CD14-positive monocyte (primary cell): ENCODE results near the gene GLI3. TPM values are rescaled to one million over a fixed set of nuclear protein-coding genes. Genes with fewer than 3 reads are reported as not detected.

Experiments used
- DNase-seq, 3 donors: peaks; one replicate each; pipeline ENCODE4 v3.0.0-alpha.2; 2011 to 2022
- H2AFZ ChIP-seq: 2 replicates; pipeline ENCODE4 v1.6.0; 2012; ENCODE audit warnings: mild to moderate bottlenecking, low read depth, low read length, inconsistent platforms; ENCODE audit not compliant: insufficient read depth, poor library complexity, severe bottlenecking
- H3K27ac ChIP-seq, 2 donors: 1 replicate in 1 of 2; 2 replicates in 1 of 2; pipeline ENCODE4 v1.5.1; 2012 to 2013; ENCODE audit warnings: low read length in 2 of 2, control low read depth in 1 of 2, inconsistent platforms in 1 of 2, low read depth in 1 of 2, mild to moderate bottlenecking in 1 of 2
- H3K27me3 ChIP-seq, 2 donors: one replicate each; pipeline versions ENCODE4 v1.6.0 to v1.6.1; 2011 to 2013; ENCODE audit warnings: low read length in 2 of 2; ENCODE audit not compliant: control insufficient read depth in 2 of 2, insufficient read depth in 2 of 2
- H3K36me3 ChIP-seq, 2 donors: replicated peaks in 1 of 2; 1 replicate in 1 of 2; 2 replicates in 1 of 2; pipeline versions ENCODE4 v1.5.1 to v1.6.1; 2012 to 2013; ENCODE audit warnings: low read length in 2 of 2, control low read depth in 1 of 2, inconsistent platforms in 1 of 2, mild to moderate bottlenecking in 1 of 2; ENCODE audit not compliant: insufficient read depth in 2 of 2, control insufficient read depth in 1 of 2
- H3K4me1 ChIP-seq, 2 donors: 1 replicate in 1 of 2; 2 replicates in 1 of 2; pipeline versions ENCODE4 v1.5.1 to v1.6.1; 2012 to 2013; ENCODE audit warnings: low read length in 2 of 2, control low read depth in 1 of 2, inconsistent platforms in 1 of 2, mild to moderate bottlenecking in 1 of 2, moderate library complexity in 1 of 2; ENCODE audit not compliant: insufficient read depth in 2 of 2, control insufficient read depth in 1 of 2
- H3K4me2 ChIP-seq: replicated peaks from 2 replicates; pipeline ENCODE3; 2012; ENCODE audit warnings: low read length, moderate library complexity, mild to moderate bottlenecking; ENCODE audit not compliant: poor library complexity, severe bottlenecking; ENCODE audit errors: extremely low read depth
- H3K4me3 ChIP-seq, 3 experiments: fragments of 200-600 bp in 1 of 3; sonication (generic) in 1 of 3; replicated peaks in 1 of 3; 1 replicate in 2 of 3; 2 replicates in 1 of 3; pipeline ENCODE4 v1.5.1; 2011 to 2013; ENCODE audit warnings: low read length in 3 of 3, mild to moderate bottlenecking in 3 of 3, control low read depth in 2 of 3, low read depth in 2 of 3, inconsistent platforms in 1 of 3, moderate library complexity in 1 of 3
- H3K79me2 ChIP-seq: 2 replicates; pipeline ENCODE4 v1.6.0; 2012; ENCODE audit warnings: mild to moderate bottlenecking, control low read depth, inconsistent platforms, low read length, moderate library complexity; ENCODE audit not compliant: insufficient read depth
- H3K9ac ChIP-seq: 2 replicates; pipeline ENCODE4 v1.6.0; 2017; ENCODE audit warnings: low read length, mild to moderate bottlenecking; ENCODE audit not compliant: insufficient read depth, poor library complexity, severe bottlenecking
- H3K9me3 ChIP-seq, 2 donors: replicated peaks in 1 of 2; 1 replicate in 1 of 2; 2 replicates in 1 of 2; pipeline versions ENCODE4 v1.5.1 to v1.6.1; 2012 to 2013; ENCODE audit warnings: low read length in 2 of 2, control low read depth in 1 of 2; ENCODE audit not compliant: control insufficient read depth in 1 of 2, insufficient read depth in 1 of 2
- H4K20me1 ChIP-seq: 2 replicates; pipeline ENCODE4 v1.6.0; 2012; ENCODE audit warnings: mild to moderate bottlenecking, low read length, control low read depth, moderate library complexity; ENCODE audit not compliant: insufficient read depth
- H3K27ac Mint-ChIP-seq, 7 donors: one replicate each; pipeline ENCODE4 v1.8.0; 2020; ENCODE audit warnings: mild to moderate bottlenecking in 7 of 7, mixed read lengths in 7 of 7, moderate library complexity in 6 of 7, inconsistent platforms in 2 of 7
- H3K27me3 Mint-ChIP-seq, 3 donors: one replicate each; pipeline ENCODE4 v1.8.0; 2021 to 2022; ENCODE audit warnings: low read depth in 3 of 3, mild to moderate bottlenecking in 3 of 3, mixed read lengths in 3 of 3, moderate library complexity in 3 of 3, inconsistent platforms in 1 of 3
- H3K36me3 Mint-ChIP-seq, 2 donors: one replicate each; pipeline ENCODE4 v1.8.0; 2020; ENCODE audit warnings: mixed read lengths in 2 of 2, inconsistent platforms in 1 of 2, mild to moderate bottlenecking in 1 of 2
- H3K4me1 Mint-ChIP-seq: one replicate; pipeline ENCODE4 v1.8.0; 2020; ENCODE audit warnings: mild to moderate bottlenecking, mixed read lengths
- H3K4me3 Mint-ChIP-seq, 2 donors: one replicate each; pipeline ENCODE4 v1.8.0; 2020; ENCODE audit warnings: mild to moderate bottlenecking in 2 of 2, mixed read lengths in 2 of 2, moderate library complexity in 1 of 2
- H3K9me3 Mint-ChIP-seq, 7 donors: one replicate each; pipeline ENCODE4 v1.8.0; 2020 to 2022; ENCODE audit warnings: mixed read lengths in 7 of 7, mild to moderate bottlenecking in 6 of 7, moderate library complexity in 6 of 7, inconsistent platforms in 2 of 7
- CTCF ChIP-seq: fragments of 200-600 bp; IDR thresholded peaks from one replicate; pipeline ENCODE4 v1.8.0; 2022; ENCODE audit warnings: antibody characterized with exemption, mild to moderate bottlenecking
- WGBS: methylation state at CpG from one replicate; pipeline ENCODE4 v1.1.5; 2013; ENCODE audit warnings: missing lambda C conversion rate; ENCODE audit not compliant: insufficient coverage; 5-methylcytosine and 5-hydroxymethylcytosine counted together
- intact Hi-C, 2 donors: fragments of 100-400 bp; cut with micrococcal nuclease; formaldehyde crosslinking; loops; one replicate each; pipeline versions ENCODE4 v1.15.0 to v1.15.1; 2023
- polyA plus RNA-seq, 3 donors: library from polyadenylated mRNA; depleted of rRNA in 1 of 3; unstranded in 2 of 3; stranded (reverse) in 1 of 3; fragments of 300-500 nt in 2 of 3; fragments of >200 nt in 1 of 3; fragmentation: Illumina TruSeq in 2 of 3; gene quantifications; 1 replicate in 2 of 3; 2 replicates in 1 of 3; pipeline ENCODE4 v1.2.3, GENCODE V29; 2012 to 2021

GLI3 gene
- polyA plus RNA-seq, 3 donors: not detected

- Histone ChIP-seq H3K4me2 (no peak overlapping the region), H3K36me3 (no peaks in the 10 kb centered on the region), H3K9me3 (no peaks in the 10 kb centered on the region), H3K4me1 (no peaks in the 10 kb centered on the region), H3K27me3 (no peaks in the 10 kb centered on the region), H2AFZ (no peak overlapping the region), H3K9ac (no peak overlapping the region), H3K27ac (no peak overlapping the region), H4K20me1 (no peaks in the 10 kb centered on the region), H3K4me3 (no peak overlapping the region), H3K79me2 (no peaks in the 10 kb centered on the region)
- WGBS: 94% methylated on average over 3 of the region's 10 CpGs
- Mint-ChIP-seq H3K9me3 (peaks cover 0 to 1% (median 0%) of the 10 kb centered on the region in 7 donors), H3K27ac (no peak overlapping the region), H3K4me1 (no peaks in the 10 kb centered on the region), H3K36me3 (no peaks in the 10 kb centered on the region), H3K27me3 (peaks cover 2 to 7% (median 4%) of the 10 kb centered on the region in 3 donors), H3K4me3 (no peak overlapping the region)
- no peak for TF ChIP-seq CTCF
- intact Hi-C loops: no loop called here
- DNase-seq: no peak
These were observed 102.6 kb downstream of the GLI3 start for GRCh38 chr7:42134276-42134876.

GRCh38 chr7:42133321-42133720, 103.7 kb downstream of the GLI3 start:
- Mint-ChIP-seq H3K4me1 (no peaks in the 10 kb centered on the region), H3K4me3 (no peak overlapping the region), H3K27me3 (peaks cover 1 to 7% (median 4%) of the 10 kb centered on the region in 3 donors), H3K9me3 (peaks cover 0 to 1% (median 0%) of the 10 kb centered on the region in 7 donors), H3K36me3 (no peaks in the 10 kb centered on the region), H3K27ac (no peak overlapping the region)
- Histone ChIP-seq H3K27me3 (no peaks in the 10 kb centered on the region), H3K4me1 (no peaks in the 10 kb centered on the region), H3K36me3 (no peaks in the 10 kb centered on the region), H3K79me2 (no peaks in the 10 kb centered on the region), H3K4me2 (no peak overlapping the region), H2AFZ (no peak overlapping the region), H3K4me3 (no peak overlapping the region), H3K9me3 (no peaks in the 10 kb centered on the region), H3K27ac (no peak overlapping the region), H4K20me1 (no peaks in the 10 kb centered on the region), H3K9ac (no peak overlapping the region)
- intact Hi-C loops: no loop called here
- no peak for TF ChIP-seq CTCF
- no peak for DNase-seq
- WGBS: 89% methylated on average over 3 of the region's 3 CpGs
